Ascending aorta (tissue), 2 donors: ENCODE results near the gene C19orf47. TPM values are rescaled to one million over a fixed set of nuclear protein-coding genes. Genes with fewer than 3 reads are reported as not detected.

Experiments used
- DNase-seq, 2 donors: peaks; one replicate each; pipeline ENCODE4 v3.0.0-alpha.2; 2019; ENCODE audit warnings: low spot score in 2 of 2
- H3K27ac ChIP-seq, 2 donors: fragments of 200-600 bp; sonication (generic); one replicate each; pipeline ENCODE4 v1.5.1; 2016 to 2017; ENCODE audit warnings: mild to moderate bottlenecking in 1 of 2
- H3K27me3 ChIP-seq: fragments of 200-600 bp; sonication (generic); one replicate; pipeline ENCODE4 v1.5.1; 2017
- H3K36me3 ChIP-seq, 2 donors: fragments of 200-600 bp; sonication (generic); one replicate each; pipeline ENCODE4 v1.5.1; 2016
- H3K4me1 ChIP-seq, 2 donors: fragments of 200-600 bp; sonication (generic); one replicate each; pipeline ENCODE4 v1.5.1; 2016 to 2017; ENCODE audit warnings: mild to moderate bottlenecking in 1 of 2
- H3K4me3 ChIP-seq, 2 donors: fragments of 200-600 bp; sonication (generic); one replicate each; pipeline ENCODE4 v1.5.1; 2016 to 2017; ENCODE audit warnings: mild to moderate bottlenecking in 1 of 2
- H3K9me3 ChIP-seq, 2 donors: fragments of 200-600 bp; sonication (generic); one replicate each; pipeline ENCODE4 v1.5.1; 2016
- intact Hi-C: fragments of 100-400 bp; cut with DNase I; formaldehyde crosslinking; loops from one replicate; pipeline ENCODE4 v1.15.1; 2023
- total RNA-seq: library from RNA; depleted of rRNA; stranded (reverse); fragments of >200 nt; gene quantifications from one replicate; pipeline ENCODE4 v1.1.0, GENCODE V29; 2016
- TF ChIP-seq, protein P1 (sequence below), 3 experiments: fragments of 200-600 bp in 2 of 3; fragments of 450-650 bp in 1 of 3; sonication (generic) in 2 of 3; IDR thresholded peaks; one replicate each; pipeline ENCODE4 v1.5.1; 2016 to 2019; ENCODE audit warnings: antibody characterized with exemption in 3 of 3, mild to moderate bottlenecking in 1 of 3, moderate library complexity in 1 of 3

The C19orf47 gene, protein sequence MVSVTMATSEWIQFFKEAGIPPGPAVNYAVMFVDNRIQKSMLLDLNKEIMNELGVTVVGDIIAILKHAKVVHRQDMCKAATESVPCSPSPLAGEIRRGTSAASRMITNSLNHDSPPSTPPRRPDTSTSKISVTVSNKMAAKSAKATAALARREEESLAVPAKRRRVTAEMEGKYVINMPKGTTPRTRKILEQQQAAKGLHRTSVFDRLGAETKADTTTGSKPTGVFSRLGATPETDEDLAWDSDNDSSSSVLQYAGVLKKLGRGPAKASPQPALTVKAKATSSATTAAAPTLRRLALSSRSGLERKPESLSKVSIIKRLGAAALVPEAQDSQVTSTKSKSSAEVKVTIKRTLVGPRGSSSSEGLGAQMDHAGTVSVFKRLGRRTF
- total RNA-seq = 10.4 TPM

- Histone ChIP-seq H3K27ac (peak within 1 kb of the TSS; percentile 51 to 85), H3K9me3 (no peaks in the 10 kb centered on the region), H3K36me3 (no peaks in the 10 kb centered on the region), H3K4me3 (peak within 1 kb of the TSS; percentile 80 to 94), H3K4me1 (peaks cover 4 to 10% of the 10 kb centered on the region in 2 donors), H3K27me3 (no peaks in the 10 kb centered on the region)
- intact Hi-C loops = loop anchor here (1.0 to 5.0 kb wide), 7 partner anchors 54 to 249 kb away; partner anchors contain the start of genes AKT2, MAP3K10 and SERTAD3
- TF ChIP-seq, protein P1, sequence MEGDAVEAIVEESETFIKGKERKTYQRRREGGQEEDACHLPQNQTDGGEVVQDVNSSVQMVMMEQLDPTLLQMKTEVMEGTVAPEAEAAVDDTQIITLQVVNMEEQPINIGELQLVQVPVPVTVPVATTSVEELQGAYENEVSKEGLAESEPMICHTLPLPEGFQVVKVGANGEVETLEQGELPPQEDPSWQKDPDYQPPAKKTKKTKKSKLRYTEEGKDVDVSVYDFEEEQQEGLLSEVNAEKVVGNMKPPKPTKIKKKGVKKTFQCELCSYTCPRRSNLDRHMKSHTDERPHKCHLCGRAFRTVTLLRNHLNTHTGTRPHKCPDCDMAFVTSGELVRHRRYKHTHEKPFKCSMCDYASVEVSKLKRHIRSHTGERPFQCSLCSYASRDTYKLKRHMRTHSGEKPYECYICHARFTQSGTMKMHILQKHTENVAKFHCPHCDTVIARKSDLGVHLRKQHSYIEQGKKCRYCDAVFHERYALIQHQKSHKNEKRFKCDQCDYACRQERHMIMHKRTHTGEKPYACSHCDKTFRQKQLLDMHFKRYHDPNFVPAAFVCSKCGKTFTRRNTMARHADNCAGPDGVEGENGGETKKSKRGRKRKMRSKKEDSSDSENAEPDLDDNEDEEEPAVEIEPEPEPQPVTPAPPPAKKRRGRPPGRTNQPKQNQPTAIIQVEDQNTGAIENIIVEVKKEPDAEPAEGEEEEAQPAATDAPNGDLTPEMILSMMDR (IDR thresholded peaks at IDR 0.05) = no peak
- peak; percentile 99 to 100 for DNase-seq
These were observed at the start of gene C19orf47, which contains the start of gene PLD3 for GRCh38 chr19:40348125-40348913. Gene C19orf47, minus strand, starts transcription at chr19:40348397. Its CDS starts 6,540 bp downstream, at chr19:40341857. Gene PLD3, plus strand, starts transcription at chr19:40348695. Its CDS starts 17,789 bp downstream, at chr19:40366484.

GRCh38 chr19:40397568-40397906, 49.3 kb upstream of the C19orf47 start:
- intact Hi-C loops = no loop called here

DNA sequence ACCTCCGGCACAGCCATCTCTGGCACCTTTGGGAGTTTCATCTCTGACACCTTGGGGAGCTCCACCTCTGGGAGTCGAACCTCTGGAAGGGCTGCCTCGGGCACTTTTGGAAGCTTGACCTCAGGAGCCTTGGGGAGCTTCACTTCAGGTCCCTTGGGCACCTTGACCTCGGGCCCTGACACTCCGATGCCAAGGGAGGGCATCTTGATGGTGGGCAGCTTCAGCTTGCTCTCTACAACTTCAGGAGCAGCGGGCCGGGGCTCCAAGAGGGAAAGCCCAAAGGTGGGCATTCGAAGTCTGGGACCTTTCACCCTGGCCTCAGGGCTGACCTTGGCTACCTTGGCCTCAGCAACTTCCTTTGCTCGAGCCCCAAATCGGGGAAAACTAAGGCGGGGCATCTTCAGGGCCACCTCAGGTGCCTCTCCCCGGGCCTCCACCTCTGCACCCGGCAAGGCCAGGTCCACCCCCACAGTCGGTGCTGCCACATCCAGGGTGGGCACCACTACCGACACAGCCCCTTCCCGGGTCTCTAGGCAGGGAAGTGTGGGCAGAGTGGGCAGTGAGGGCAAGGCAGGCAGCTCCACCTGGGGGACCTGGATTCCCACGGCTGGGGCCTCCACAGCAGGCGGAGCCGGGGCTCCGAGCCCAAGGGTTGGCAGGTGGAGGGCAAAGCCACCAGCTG, 48.8 kb upstream of the C19orf47 start:
- intact Hi-C loops = no loop called here
- Histone ChIP-seq H3K9me3 (no peaks in the 10 kb centered on the region), H3K27ac (no peak overlapping the region), H3K4me1 (no peaks in the 10 kb centered on the region), H3K4me3 (no peak overlapping the region), H3K27me3 (no peaks in the 10 kb centered on the region), H3K36me3 (no peaks in the 10 kb centered on the region)
- no peak for DNase-seq
- TF ChIP-seq, protein P1 (IDR thresholded peaks at IDR 0.05) = no peak

More at GRCh38 chr19:40397568-40397906, 49.3 kb upstream of the C19orf47 start:
- Histone ChIP-seq H3K36me3 (no peaks in the 10 kb centered on the region), H3K27ac (no peak overlapping the region), H3K4me3 (no peak overlapping the region), H3K4me1 (no peaks in the 10 kb centered on the region), H3K9me3 (no peaks in the 10 kb centered on the region), H3K27me3 (no peaks in the 10 kb centered on the region)
- TF ChIP-seq, protein P1 (IDR thresholded peaks at IDR 0.05) = no peak
- DNase-seq = no peak

DNA sequence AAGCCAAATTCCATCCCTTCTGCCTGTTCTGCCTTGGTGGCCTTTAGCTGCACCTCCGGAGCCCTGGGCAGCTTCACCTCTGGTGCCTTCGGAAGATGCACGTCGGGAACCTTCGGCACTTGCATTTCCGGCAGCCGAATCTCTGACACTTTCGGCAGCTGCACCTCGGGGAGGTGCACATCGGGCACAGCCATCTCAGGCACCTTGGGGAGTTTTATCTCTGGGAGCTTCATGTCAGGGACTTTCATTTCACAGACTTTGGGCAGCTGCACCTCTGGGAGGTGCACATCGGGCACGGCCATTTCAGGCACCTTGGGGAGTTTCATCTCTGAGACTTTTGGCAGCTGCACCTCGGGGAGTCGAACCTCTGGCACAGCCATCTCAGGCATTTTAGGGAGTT, 47.8 kb upstream of the C19orf47 start:
- Histone ChIP-seq H3K4me3 (no peak overlapping the region), H3K27ac (no peak overlapping the region), H3K27me3 (no peaks in the 10 kb centered on the region), H3K36me3 (no peaks in the 10 kb centered on the region), H3K4me1 (no peaks in the 10 kb centered on the region), H3K9me3 (no peaks in the 10 kb centered on the region)
- TF ChIP-seq, protein P1 (IDR thresholded peaks at IDR 0.05) = no peak
- intact Hi-C loops = no loop called here
- no peak for DNase-seq

DNA sequence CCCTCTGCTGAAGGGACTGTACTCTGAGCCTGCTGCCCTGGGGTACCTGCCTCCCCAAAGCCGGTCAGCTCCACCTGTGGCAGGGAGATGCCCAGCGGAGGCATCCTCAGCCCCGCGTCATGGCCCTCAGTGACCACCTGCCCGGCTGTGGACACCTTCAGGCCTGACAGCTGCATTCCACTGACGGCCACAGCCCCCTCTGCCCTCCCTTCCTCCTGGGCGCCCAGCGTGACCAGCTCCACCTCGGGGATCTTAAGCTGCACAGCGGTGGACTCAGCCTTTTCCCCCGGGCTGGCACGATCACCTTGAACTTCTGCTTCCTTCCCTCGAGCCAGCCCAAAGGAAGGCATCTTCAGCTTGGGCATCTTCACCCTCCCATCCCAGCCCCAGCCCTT, 46.6 kb upstream of the C19orf47 start:
- no peaks in the 10 kb centered on the region for H3K9me3 ChIP-seq
- no peaks in the 10 kb centered on the region for H3K36me3 ChIP-seq
- intact Hi-C loops = no loop called here
- no peak overlapping the region for H3K4me3 ChIP-seq
- no peak overlapping the region for H3K27ac ChIP-seq
- H3K27me3 ChIP-seq = no peaks in the 10 kb centered on the region
- H3K4me1 ChIP-seq = no peaks in the 10 kb centered on the region
- no peak for DNase-seq
- TF ChIP-seq, protein P1 (IDR thresholded peaks at IDR 0.05) = no peak
